ENCODE results near the gene BEND2.

The BEND2 gene

GRCh38 chrX:18133605-18134004 is 87.1 kb downstream of the BEND2 start:
- no peak for DNase-seq

GRCh38 chrX:18129690-18130089 is 91.0 kb downstream of the BEND2 start:
- no peak for DNase-seq

GRCh38 chrX:18126971-18127370 is 93.7 kb downstream of the BEND2 start:
- no peak for DNase-seq

- no peak for DNase-seq
Observed at GRCh38 chrX:18119856-18120255, 100.8 kb downstream of the BEND2 start.

Measured in activated CD4-positive, alpha-beta T cell treated with anti-CD3 and anti-CD28 coated beads, Interleukin-10, Interleukin-2, amounts not matched to agents 100 ng/mL and 50 ng/mL, durations not matched to agents 16 hours and 8 hours (primary cell).